Cerebellar nuclear complex (tissue), 1 donor: ENCODE measurements around the gene IFNL3.
"Not testable (repeated sequence)": the region's sequence is repeated elsewhere in the genome, so short reads cannot be mapped to it uniquely, and the experiment has no call there.

Experiments
- DNase-seq, 2 experiments: peaks; one replicate each; lab custom pipeline; 2025; lab: John Stamatoyannopoulos, UW

Gene IFNL3

GRCh38 chr19:39253374-39254149, 8.8 kb upstream of the IFNL3 start:
- DNase-seq = no peak

GRCh38 chr19:39252458-39252857, 7.7 kb upstream of the IFNL3 start:
- no peak for DNase-seq

- DNase-seq = no peak
Measured at GRCh38 chr19:39251846-39252245, 7.0 kb upstream of the IFNL3 start.

GRCh38 chr19:39251081-39251480, 6.3 kb upstream of the IFNL3 start:
- no peak for DNase-seq

- DNase-seq = no peak
Measured at GRCh38 chr19:39248806-39249205, 4.0 kb upstream of the IFNL3 start, which contains the start of gene IFNL4. Gene IFNL4 (minus strand): TSS chr19:39248856.

- no peak for DNase-seq
Measured at GRCh38 chr19:39247701-39248664, 3.2 kb upstream of the IFNL3 start.

GRCh38 chr19:39246951-39247669, 2.3 kb upstream of the IFNL3 start:
- no peak for DNase-seq

- DNase-seq = not testable (repeated sequence)
Measured at GRCh38 chr19:39245166-39245565, 360 bp upstream of the IFNL3 start.

- DNase-seq = not testable (repeated sequence)
Measured at GRCh38 chr19:39243741-39244140, 1.1 kb downstream of the IFNL3 start.

- DNase-seq = no peak
Measured at GRCh38 chr19:39240421-39240820, 4.4 kb downstream of the IFNL3 start.

- no peak for DNase-seq
Measured at GRCh38 chr19:39238944-39239343, 5.9 kb downstream of the IFNL3 start.

- DNase-seq = no peak
Measured at GRCh38 chr19:39238209-39238608, 6.6 kb downstream of the IFNL3 start.

GRCh38 chr19:39237200-39238184, 7.3 kb downstream of the IFNL3 start:
- DNase-seq = no peak

GRCh38 chr19:39236527-39236926, 8.3 kb downstream of the IFNL3 start:
- DNase-seq = no peak

GRCh38 chr19:39232708-39233107, 12.1 kb downstream of the IFNL3 start:
- DNase-seq = no peak

GRCh38 chr19:39230096-39230764, 14.6 kb downstream of the IFNL3 start:
- DNase-seq = no peak

- no peak for DNase-seq
Measured at GRCh38 chr19:39224910-39225309, 19.9 kb downstream of the IFNL3 start.

GRCh38 chr19:39223703-39224279, 21.0 kb downstream of the IFNL3 start:
- no peak for DNase-seq

- DNase-seq = not testable (repeated sequence)
Measured at GRCh38 chr19:39219108-39219507, 25.7 kb downstream of the IFNL3 start.
